WI38 (cell line): ENCODE results near the gene TCF4.

Source experiments
- H3K4me3 ChIP-seq: 2 replicates; pipeline ENCODE4 v1.5.1; 2011; ENCODE audit warnings: low read depth, mild to moderate bottlenecking, control low read depth, low read length
- TF ChIP-seq, protein P1 (sequence below): IDR thresholded peaks from 2 replicates; pipeline ENCODE4 v1.5.1; 2012; ENCODE audit warnings: low read depth, mild to moderate bottlenecking, control low read depth, low read length

The TCF4 gene

GRCh38 chr18:55576001-55576400, 12.0 kb downstream of the TCF4 start:
- TF ChIP-seq, protein P1, sequence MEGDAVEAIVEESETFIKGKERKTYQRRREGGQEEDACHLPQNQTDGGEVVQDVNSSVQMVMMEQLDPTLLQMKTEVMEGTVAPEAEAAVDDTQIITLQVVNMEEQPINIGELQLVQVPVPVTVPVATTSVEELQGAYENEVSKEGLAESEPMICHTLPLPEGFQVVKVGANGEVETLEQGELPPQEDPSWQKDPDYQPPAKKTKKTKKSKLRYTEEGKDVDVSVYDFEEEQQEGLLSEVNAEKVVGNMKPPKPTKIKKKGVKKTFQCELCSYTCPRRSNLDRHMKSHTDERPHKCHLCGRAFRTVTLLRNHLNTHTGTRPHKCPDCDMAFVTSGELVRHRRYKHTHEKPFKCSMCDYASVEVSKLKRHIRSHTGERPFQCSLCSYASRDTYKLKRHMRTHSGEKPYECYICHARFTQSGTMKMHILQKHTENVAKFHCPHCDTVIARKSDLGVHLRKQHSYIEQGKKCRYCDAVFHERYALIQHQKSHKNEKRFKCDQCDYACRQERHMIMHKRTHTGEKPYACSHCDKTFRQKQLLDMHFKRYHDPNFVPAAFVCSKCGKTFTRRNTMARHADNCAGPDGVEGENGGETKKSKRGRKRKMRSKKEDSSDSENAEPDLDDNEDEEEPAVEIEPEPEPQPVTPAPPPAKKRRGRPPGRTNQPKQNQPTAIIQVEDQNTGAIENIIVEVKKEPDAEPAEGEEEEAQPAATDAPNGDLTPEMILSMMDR: no peak
- no peak overlapping the region for H3K4me3 ChIP-seq

DNA sequence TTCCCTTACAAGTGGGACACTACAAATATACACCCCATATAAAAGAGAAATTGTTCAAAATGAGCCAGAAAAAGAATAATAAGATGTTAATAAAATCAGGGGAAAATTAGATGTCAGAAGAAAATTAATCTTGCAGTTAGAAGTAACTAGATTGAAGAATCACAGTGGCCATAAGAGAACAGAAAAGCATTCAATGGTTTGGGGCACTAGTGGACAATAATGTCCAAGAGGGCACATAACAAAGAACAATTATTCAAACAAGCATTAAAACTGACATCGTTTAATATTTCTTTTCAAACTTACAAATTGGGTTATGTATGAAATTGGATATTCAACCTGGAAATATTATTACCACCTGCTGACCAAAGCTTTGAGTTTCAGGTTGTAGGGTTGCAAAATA, 12.9 kb downstream of the TCF4 start:
- no peak overlapping the region for H3K4me3 ChIP-seq
- TF ChIP-seq, protein P1: no peak

- H3K4me3 ChIP-seq: no peak overlapping the region
- TF ChIP-seq, protein P1: no peak
These were observed 14.6 kb downstream of the TCF4 start for GRCh38 chr18:55573386-55573785.

- H3K4me3 ChIP-seq: no peak overlapping the region
- TF ChIP-seq, protein P1: no peak
These were observed 17.0 kb downstream of the TCF4 start for GRCh38 chr18:55570966-55571365.

DNA sequence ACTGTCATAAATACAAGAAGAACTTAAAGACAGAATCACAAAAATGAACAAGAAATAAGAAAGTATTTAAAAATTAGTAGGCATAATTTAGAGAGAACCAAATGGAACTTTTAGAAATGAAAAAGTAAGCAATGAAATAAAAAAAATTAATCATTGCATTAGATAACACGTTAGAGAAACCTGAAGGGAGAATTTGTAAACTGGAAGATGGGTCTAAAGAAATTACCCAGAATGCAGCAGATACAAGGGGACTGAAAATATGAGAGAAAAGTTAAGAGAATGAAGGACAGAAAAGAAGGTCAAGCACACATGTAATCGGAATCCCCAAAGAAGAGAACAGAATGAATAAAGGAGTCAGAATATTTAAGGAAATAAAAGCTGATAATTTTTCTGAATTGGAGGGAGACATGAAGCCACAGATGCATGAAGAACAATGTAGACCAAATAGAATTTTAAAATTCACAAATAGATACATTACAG, 21.5 kb downstream of the TCF4 start:
- TF ChIP-seq, protein P1: no peak
- H3K4me3 ChIP-seq: no peak overlapping the region

- TF ChIP-seq, protein P1: no peak
- H3K4me3 ChIP-seq: no peak overlapping the region
These were observed 28.3 kb downstream of the TCF4 start for GRCh38 chr18:55559739-55560138.

GRCh38 chr18:55557211-55557610, 30.8 kb downstream of the TCF4 start:
- no peak overlapping the region for H3K4me3 ChIP-seq
- TF ChIP-seq, protein P1: no peak
